HL-60 (cell line): ENCODE data around the gene TRMT112.
"Not testable (repeated sequence)": the region's sequence is repeated elsewhere in the genome, so short reads cannot be mapped to it uniquely, and the experiment has no call there.

ENCODE experiments used
- DNase-seq, 2 experiments: peaks; one replicate each; pipeline ENCODE4 v3.0.0-alpha.2; 2010 to 2020; ENCODE audit warnings: low read depth in 1 of 2, low spot score in 1 of 2
- H3K27ac ChIP-seq: fragments of 250-450 bp; sonication (Bioruptor Pico); replicated peaks from 2 replicates; pipeline ENCODE4 v1.5.1; 2020; ENCODE audit warnings: mild to moderate bottlenecking, moderate library complexity
- H3K27me3 ChIP-seq: fragments of 250-450 bp; sonication (Bioruptor Pico); 2 replicates; pipeline ENCODE4 v1.5.1; 2021; ENCODE audit warnings: mild to moderate bottlenecking, moderate library complexity; ENCODE audit not compliant: insufficient read depth, poor library complexity, severe bottlenecking
- H3K4me3 ChIP-seq: replicated peaks from 2 replicates; pipeline ENCODE4 v1.5.1; 2011; ENCODE audit warnings: mild to moderate bottlenecking, control low read depth, low read length; ENCODE audit not compliant: insufficient read depth
- GABPA ChIP-seq: IDR thresholded peaks from 2 replicates; pipeline ENCODE4 v1.6.1; 2012; ENCODE audit warnings: low read depth
- POLR2AphosphoS5 ChIP-seq: IDR thresholded peaks from 2 replicates; pipeline ENCODE4 v1.6.1; 2012; ENCODE audit warnings: low read depth
- SPI1 ChIP-seq: IDR thresholded peaks from 2 replicates; pipeline ENCODE4 v1.6.1; 2012; ENCODE audit warnings: low read depth, mild to moderate bottlenecking, borderline replicate concordance
- TF ChIP-seq, protein P1 (sequence below): IDR thresholded peaks from one replicate; pipeline ENCODE4 v1.5.1; 2011; ENCODE audit warnings: low read length, control low read depth, inconsistent platforms; ENCODE audit not compliant: insufficient read depth
- TF ChIP-seq, protein P2 (sequence below): IDR thresholded peaks from 2 replicates; pipeline ENCODE4 v1.6.1; 2012; ENCODE audit warnings: low read depth; ENCODE audit not compliant: insufficient replicate concordance

The TRMT112 gene

DNA sequence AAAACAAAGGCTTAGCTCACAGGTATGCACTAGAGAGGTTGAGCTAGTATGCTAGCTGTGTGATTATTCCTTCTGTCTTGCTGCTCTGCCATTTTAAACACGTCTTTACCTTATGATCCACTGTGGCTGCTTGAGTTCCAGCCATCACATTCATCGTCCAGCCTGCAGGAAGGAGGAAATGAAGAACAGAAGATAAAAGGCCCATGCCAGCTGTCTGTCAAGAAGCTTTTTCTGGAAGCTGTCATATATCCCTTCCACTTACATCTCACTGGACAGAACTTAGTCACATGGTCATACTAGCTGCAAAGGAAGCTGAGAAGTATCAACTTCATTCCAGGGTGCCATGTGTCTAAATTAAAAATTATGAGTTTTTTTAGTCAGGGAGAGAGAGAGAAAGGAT lies 10.0 kb upstream of the TRMT112 start:
- no peaks in the 10 kb centered on the region for H3K27me3 ChIP-seq
- no peak for DNase-seq
- no peak overlapping the region for H3K4me3 ChIP-seq
- H3K27ac ChIP-seq: no peak overlapping the region
- TF ChIP-seq, protein P1, sequence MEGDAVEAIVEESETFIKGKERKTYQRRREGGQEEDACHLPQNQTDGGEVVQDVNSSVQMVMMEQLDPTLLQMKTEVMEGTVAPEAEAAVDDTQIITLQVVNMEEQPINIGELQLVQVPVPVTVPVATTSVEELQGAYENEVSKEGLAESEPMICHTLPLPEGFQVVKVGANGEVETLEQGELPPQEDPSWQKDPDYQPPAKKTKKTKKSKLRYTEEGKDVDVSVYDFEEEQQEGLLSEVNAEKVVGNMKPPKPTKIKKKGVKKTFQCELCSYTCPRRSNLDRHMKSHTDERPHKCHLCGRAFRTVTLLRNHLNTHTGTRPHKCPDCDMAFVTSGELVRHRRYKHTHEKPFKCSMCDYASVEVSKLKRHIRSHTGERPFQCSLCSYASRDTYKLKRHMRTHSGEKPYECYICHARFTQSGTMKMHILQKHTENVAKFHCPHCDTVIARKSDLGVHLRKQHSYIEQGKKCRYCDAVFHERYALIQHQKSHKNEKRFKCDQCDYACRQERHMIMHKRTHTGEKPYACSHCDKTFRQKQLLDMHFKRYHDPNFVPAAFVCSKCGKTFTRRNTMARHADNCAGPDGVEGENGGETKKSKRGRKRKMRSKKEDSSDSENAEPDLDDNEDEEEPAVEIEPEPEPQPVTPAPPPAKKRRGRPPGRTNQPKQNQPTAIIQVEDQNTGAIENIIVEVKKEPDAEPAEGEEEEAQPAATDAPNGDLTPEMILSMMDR: no peak

DNA sequence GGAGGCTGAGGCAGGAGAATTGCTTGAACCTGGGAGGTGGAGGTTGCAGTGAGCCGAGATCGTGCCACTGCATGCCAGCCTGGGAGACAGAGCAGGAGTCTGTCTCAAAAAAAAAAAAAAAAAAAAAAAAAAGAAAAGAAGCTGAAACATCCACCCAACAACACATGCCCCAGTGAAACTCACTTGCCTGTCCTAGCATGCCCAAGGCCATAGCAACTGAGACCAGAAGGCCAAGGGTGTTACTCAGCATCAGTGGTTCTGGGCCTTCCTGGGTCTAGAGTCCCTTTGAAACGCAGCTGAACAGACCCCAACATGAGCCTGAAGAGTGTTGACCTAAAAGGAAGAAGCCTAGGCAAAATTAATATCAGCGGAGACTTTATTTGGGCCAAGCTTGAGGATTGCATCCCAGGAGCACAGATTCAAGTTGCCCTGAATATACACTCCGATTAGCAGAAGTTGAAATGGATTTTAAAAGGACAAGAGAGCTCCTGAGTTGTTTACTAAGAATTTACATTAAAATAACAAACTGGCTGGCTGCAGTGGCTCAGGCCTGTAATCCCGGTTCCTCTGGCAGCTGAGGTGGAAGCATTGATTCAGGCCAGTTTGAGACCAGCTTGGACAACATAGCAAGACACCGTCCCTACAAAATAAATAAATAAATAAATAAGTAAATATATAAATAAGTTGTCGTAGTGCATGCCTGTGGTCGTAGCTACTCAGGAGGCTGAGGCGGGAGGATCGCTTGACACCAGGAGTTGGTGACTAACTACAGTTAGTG lies 7.5 kb upstream of the TRMT112 start:
- Histone ChIP-seq H3K27ac (no peak overlapping the region), H3K4me3 (no peak overlapping the region)
- DNase-seq: no peak

DNA sequence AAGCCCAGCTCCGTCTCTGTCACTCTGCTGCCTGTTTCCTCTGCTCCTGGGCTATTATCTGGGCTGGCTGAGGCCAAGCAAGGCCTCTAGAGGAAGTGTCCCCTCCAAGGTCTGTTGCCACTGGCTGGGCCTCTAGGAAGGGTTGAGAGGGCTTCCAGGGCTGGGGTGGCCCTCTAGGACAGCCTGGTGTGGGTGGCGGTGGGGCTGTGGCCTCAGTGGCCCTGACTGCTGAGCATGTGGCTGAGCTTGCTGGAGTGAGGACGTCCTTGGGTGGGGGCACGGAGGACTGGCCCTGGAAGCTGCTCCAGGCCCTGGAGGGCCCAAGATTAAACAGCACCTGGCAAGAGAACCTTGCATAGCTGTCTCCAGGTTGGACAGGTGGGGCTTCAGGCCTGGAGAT lies 6.6 kb upstream of the TRMT112 start:
- not testable (repeated sequence) for H3K4me3 ChIP-seq, H3K27ac ChIP-seq, H3K27me3 ChIP-seq, DNase-seq

More for the DNA sequence above, 7.5 kb upstream of the TRMT112 start:
- no peak for TF ChIP-seq GABPA
- H3K27me3 ChIP-seq: no peaks in the 10 kb centered on the region

DNA sequence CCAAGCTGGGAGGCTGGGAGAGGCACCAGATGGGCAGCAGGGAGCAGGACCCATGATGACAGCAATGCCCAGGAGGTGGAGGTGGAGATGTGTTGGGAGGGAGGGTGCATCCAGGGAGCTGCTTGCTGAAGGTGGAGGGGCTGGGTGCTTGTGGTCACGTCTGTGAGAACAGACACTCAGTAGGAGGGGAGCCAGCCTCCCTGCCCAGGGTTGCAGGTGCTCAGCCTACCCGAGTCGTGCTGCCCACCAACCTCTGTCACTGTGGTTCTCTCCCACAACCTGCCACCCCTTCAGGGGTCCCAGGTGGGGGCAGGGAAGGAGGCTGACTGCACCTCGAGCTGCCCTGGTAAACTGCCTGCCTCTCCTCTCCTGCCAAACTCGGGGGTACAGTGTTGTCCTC lies 6.0 kb upstream of the TRMT112 start:
- Histone ChIP-seq H3K27me3 (no peaks in the 10 kb centered on the region), H3K4me3 (no peak overlapping the region), H3K27ac (no peak overlapping the region)
- TF ChIP-seq, protein P1: no peak
- TF ChIP-seq POLR2AphosphoS5 (no peak), GABPA (no peak), SPI1 (no peak)
- TF ChIP-seq, protein P2, sequence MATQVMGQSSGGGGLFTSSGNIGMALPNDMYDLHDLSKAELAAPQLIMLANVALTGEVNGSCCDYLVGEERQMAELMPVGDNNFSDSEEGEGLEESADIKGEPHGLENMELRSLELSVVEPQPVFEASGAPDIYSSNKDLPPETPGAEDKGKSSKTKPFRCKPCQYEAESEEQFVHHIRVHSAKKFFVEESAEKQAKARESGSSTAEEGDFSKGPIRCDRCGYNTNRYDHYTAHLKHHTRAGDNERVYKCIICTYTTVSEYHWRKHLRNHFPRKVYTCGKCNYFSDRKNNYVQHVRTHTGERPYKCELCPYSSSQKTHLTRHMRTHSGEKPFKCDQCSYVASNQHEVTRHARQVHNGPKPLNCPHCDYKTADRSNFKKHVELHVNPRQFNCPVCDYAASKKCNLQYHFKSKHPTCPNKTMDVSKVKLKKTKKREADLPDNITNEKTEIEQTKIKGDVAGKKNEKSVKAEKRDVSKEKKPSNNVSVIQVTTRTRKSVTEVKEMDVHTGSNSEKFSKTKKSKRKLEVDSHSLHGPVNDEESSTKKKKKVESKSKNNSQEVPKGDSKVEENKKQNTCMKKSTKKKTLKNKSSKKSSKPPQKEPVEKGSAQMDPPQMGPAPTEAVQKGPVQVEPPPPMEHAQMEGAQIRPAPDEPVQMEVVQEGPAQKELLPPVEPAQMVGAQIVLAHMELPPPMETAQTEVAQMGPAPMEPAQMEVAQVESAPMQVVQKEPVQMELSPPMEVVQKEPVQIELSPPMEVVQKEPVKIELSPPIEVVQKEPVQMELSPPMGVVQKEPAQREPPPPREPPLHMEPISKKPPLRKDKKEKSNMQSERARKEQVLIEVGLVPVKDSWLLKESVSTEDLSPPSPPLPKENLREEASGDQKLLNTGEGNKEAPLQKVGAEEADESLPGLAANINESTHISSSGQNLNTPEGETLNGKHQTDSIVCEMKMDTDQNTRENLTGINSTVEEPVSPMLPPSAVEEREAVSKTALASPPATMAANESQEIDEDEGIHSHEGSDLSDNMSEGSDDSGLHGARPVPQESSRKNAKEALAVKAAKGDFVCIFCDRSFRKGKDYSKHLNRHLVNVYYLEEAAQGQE: no peak
- no peak for DNase-seq

DNA sequence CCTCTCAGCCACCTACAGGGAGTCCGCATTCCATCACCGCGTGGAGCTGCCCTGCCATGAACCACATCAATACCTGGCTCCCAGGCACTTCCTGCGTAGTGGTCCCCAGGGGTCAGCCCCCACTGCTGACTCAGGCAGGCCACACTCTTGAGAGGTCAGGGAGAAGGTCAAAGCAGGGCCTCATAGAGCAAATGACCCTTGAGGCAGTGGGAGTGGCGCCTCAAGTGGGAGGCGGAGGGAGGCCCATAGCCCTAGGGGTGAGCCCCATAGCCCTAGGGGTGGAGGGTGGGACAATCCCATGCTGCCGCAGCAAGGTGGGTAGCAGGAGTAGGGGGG lies 5.5 kb upstream of the TRMT112 start:
- Histone ChIP-seq H3K27me3 (no peaks in the 10 kb centered on the region), H3K4me3 (no peak overlapping the region), H3K27ac (no peak overlapping the region)
- no peak for DNase-seq
- TF ChIP-seq SPI1 (no peak), GABPA (no peak)
- TF ChIP-seq, protein P2: no peak
- TF ChIP-seq, protein P1: no peak
